ENCODE data around the gene SPSB4.
"Not testable (repeated sequence)": the region's sequence is repeated elsewhere in the genome, so short reads cannot be mapped to it uniquely, and the experiment has no call there.

The SPSB4 gene

GRCh38 chr3:141095546-141095937 lies 44.4 kb downstream of the SPSB4 start:
- no peak for DNase-seq (ENCODE audit: low read depth)

- no peak for DNase-seq (ENCODE audit: low read depth)
These were observed 45.0 kb downstream of the SPSB4 start for GRCh38 chr3:141096164-141096563.

- DNase-seq (ENCODE audit: low read depth): no peak
These were observed 45.8 kb downstream of the SPSB4 start for GRCh38 chr3:141096981-141097380.

- no peak for DNase-seq (ENCODE audit: low read depth)
These were observed 49.0 kb downstream of the SPSB4 start for GRCh38 chr3:141100112-141100511.

GRCh38 chr3:141100531-141101320 lies 49.6 kb downstream of the SPSB4 start:
- no peak for DNase-seq (ENCODE audit: low read depth)

GRCh38 chr3:141102372-141102771 lies 51.2 kb downstream of the SPSB4 start:
- DNase-seq (ENCODE audit: low read depth): no peak

- DNase-seq (ENCODE audit: low read depth): no peak
These were observed 51.9 kb downstream of the SPSB4 start for GRCh38 chr3:141103067-141103466.

- no peak for DNase-seq (ENCODE audit: low read depth)
These were observed 52.4 kb downstream of the SPSB4 start for GRCh38 chr3:141103503-141103902.

- no peak for DNase-seq (ENCODE audit: low read depth)
These were observed 53.1 kb downstream of the SPSB4 start for GRCh38 chr3:141104151-141104821.

GRCh38 chr3:141105828-141106628 lies 54.9 kb downstream of the SPSB4 start:
- peak; percentile 5 for DNase-seq (ENCODE audit: low read depth)

GRCh38 chr3:141106842-141107241 lies 55.7 kb downstream of the SPSB4 start:
- no peak for DNase-seq (ENCODE audit: low read depth)

- no peak for DNase-seq (ENCODE audit: low read depth)
These were observed 56.9 kb downstream of the SPSB4 start for GRCh38 chr3:141108039-141108438.

- no peak for DNase-seq (ENCODE audit: low read depth)
These were observed 58.6 kb downstream of the SPSB4 start for GRCh38 chr3:141109751-141110150.

GRCh38 chr3:141110322-141110721 lies 59.2 kb downstream of the SPSB4 start:
- no peak for DNase-seq (ENCODE audit: low read depth)

- DNase-seq (ENCODE audit: low read depth): no peak
These were observed 60.4 kb downstream of the SPSB4 start for GRCh38 chr3:141111364-141112155.

- DNase-seq (ENCODE audit: low read depth): no peak
These were observed 61.6 kb downstream of the SPSB4 start for GRCh38 chr3:141112686-141113297.

GRCh38 chr3:141113680-141114079 lies 62.5 kb downstream of the SPSB4 start:
- not testable (repeated sequence) for DNase-seq (ENCODE audit: low read depth)

- no peak for DNase-seq (ENCODE audit: low read depth)
These were observed 63.1 kb downstream of the SPSB4 start for GRCh38 chr3:141114179-141114745.

- DNase-seq (ENCODE audit: low read depth): no peak
These were observed 63.8 kb downstream of the SPSB4 start for GRCh38 chr3:141114816-141115460.

GRCh38 chr3:141115789-141116541 lies 64.8 kb downstream of the SPSB4 start:
- DNase-seq (ENCODE audit: low read depth): no peak
